Liver (tissue), 3 donors: Measurements from ENCODE around the gene ZFAND2B.

ENCODE experiments used
- GABPA ChIP-seq, 2 donors: IDR thresholded peaks in 1 of 2; conservative IDR thresholded peaks in 1 of 2; 2 replicates each; pipeline ENCODE4 v1.6.1; 2016; ENCODE audit warnings: antibody characterized with exemption in 2 of 2, mild to moderate bottlenecking in 1 of 2, moderate library complexity in 1 of 2
- RAD21 ChIP-seq, 2 donors: IDR thresholded peaks; 2 replicates each; pipeline ENCODE4 v1.6.1; 2016; ENCODE audit warnings: antibody characterized with exemption in 2 of 2, mild to moderate bottlenecking in 2 of 2
- RXRA ChIP-seq, 2 donors: IDR thresholded peaks; 2 replicates each; pipeline ENCODE4 v1.6.1; 2017 to 2018; ENCODE audit warnings: antibody characterized with exemption in 2 of 2, mild to moderate bottlenecking in 1 of 2
- TAF1 ChIP-seq: conservative IDR thresholded peaks from 2 replicates; pipeline ENCODE4 v1.6.1; 2016; ENCODE audit warnings: antibody characterized with exemption, mild to moderate bottlenecking
- TF ChIP-seq, protein P1 (sequence below): IDR thresholded peaks from 2 replicates; pipeline ENCODE4 v1.6.1; 2016; ENCODE audit warnings: antibody characterized with exemption
- TF ChIP-seq, protein P2 (sequence below): fragments of 150-350 bp; IDR thresholded peaks from 2 replicates; pipeline ENCODE4 v1.5.1; 2017; ENCODE audit warnings: improper control_type of control experiment, low read depth, low read length; ENCODE audit not compliant: missing input control
- donor health status: healthy.
- donor health status: healthy.

GRCh38 chr2:219184121-219184520 lies 22.5 kb upstream of the ZFAND2B start:
- TF ChIP-seq, protein P1, sequence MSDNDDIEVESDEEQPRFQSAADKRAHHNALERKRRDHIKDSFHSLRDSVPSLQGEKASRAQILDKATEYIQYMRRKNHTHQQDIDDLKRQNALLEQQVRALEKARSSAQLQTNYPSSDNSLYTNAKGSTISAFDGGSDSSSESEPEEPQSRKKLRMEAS: no peak
- TF ChIP-seq, protein P2, sequence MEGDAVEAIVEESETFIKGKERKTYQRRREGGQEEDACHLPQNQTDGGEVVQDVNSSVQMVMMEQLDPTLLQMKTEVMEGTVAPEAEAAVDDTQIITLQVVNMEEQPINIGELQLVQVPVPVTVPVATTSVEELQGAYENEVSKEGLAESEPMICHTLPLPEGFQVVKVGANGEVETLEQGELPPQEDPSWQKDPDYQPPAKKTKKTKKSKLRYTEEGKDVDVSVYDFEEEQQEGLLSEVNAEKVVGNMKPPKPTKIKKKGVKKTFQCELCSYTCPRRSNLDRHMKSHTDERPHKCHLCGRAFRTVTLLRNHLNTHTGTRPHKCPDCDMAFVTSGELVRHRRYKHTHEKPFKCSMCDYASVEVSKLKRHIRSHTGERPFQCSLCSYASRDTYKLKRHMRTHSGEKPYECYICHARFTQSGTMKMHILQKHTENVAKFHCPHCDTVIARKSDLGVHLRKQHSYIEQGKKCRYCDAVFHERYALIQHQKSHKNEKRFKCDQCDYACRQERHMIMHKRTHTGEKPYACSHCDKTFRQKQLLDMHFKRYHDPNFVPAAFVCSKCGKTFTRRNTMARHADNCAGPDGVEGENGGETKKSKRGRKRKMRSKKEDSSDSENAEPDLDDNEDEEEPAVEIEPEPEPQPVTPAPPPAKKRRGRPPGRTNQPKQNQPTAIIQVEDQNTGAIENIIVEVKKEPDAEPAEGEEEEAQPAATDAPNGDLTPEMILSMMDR: no peak
- TF ChIP-seq TAF1 (no peak), RXRA (IDR thresholded peaks at IDR 0.05) (no peak), RAD21 (IDR thresholded peaks at IDR 0.05) (no peak), GABPA (IDR thresholded peaks at IDR 0.05 in 1 of 2, conservative IDR thresholded peaks at IDR 0.05 in 1 of 2) (no peak)
